RKO (cell line): ENCODE data around the gene WASHC4.

Experiments
- DNase-seq: peaks from one replicate; pipeline ENCODE4 v3.0.0-alpha.2; 2016; ENCODE audit warnings: low spot score

The WASHC4 gene

DNA sequence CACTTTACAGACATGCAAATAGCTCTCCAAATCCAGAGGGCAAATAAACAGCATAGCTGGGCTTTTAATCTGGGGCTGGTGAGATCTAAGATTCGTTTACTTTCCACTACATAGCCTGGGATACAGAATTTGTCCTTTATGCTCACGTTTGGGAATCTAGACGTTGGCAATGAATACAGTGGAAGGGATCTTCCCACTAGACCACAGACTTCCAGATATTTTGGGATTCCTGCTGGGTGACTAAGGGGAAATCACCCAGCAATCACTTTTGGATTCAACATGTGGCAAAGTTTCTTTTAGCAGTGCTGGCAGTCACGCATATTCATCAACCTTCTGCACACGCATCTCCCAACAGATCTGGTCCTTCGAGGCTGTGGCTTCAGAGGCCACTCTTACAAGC is 104.9 kb downstream of the WASHC4 start:
- no peak for DNase-seq

DNA sequence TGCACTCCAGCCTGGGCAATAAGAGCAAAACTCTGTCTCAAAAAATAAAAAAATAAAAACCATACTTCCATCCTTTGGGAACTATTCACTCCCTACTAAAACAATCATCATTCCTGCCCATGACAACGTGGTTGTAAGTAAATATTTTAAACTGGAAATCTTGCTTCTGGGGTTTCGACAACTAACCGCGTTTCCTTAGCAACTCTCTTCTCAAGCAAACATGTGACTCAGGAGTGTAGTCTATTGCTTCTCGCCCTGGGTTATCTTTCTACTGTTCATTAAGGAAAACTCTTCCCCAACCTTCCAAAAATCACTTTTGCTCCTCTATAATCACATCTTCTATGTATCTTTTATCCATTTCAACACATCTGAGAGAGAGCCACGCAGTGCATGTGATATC is 106.6 kb downstream of the WASHC4 start:
- DNase-seq = no peak

DNA sequence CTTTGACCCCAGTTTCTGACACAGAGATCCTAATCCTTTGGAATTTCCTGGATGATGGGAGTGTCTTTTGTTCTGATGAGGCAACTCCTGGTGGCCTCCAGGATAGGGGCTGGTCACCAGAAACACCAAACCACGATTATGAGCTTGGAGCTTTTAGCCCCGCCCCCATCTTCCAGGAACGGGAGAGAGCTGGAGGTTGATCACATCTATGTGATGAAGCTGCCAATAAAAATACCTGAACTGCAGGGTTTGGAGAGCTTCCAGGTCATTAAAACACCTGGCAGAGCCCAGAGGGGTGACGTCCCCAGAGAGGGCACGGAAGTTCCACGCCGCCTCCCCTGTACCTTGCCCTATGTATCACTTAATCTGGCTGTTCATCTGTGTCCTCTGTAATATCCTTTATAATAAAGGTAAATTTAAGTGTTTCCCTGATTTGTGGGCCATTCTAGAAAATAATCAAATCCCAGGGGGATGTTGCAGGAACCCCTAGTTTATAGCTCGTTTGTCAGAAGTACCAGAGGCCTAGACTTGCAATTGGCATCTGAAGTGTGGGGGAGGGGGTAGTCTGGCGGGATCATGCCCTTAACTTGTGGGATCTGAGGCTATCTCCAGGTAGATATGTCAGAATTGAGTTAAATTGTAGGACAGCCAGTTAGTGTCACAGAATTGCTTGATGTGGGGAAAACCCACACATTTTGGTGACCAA is 107.3 kb downstream of the WASHC4 start:
- DNase-seq = no peak

DNA sequence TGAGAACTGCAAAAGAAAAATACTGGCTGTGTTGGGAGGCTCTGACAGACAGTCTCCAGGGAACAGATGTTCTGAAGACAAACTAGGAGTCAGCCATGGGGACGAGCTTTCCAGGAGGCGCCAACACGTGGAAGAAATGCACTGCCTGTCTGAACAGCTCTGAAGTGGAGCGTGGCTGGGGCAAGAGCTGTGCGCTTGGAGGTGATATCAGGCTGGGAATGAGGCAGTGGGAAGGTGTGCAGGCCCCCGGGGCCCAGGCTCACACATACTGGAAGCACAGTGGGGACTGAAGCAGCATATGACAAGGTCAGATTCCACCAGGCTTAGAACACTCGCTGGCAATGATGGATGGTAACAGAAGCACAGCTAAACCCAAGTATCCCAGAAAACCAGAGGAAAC is 110.9 kb downstream of the WASHC4 start:
- no peak for DNase-seq
